ENCODE results near the gene LRRC26.

DNA sequence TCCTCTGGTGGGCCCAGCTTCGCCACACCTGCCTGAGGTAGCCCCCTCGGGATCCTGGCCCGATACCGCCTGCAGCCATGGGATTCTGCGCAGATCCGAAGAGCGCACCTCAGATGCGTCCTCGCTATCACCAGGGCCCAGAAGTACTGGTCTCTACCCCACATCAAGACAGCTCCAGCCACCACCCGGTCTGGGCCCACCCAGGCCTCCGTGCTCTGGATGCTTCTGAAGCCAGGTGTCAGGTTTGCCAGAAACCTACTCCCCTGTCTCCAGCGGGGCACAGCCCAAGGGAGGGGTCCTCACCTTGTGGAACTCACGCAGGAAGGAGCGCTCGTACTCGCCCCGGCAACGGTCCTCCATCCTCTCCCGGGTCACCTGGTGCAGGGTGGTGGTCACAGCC is 16.1 kb upstream of the LRRC26 start:
- TF ChIP-seq CTCF (IDR thresholded peaks at IDR 0.05; ENCODE audit: borderline replicate concordance, extremely low read depth, low read length, poor library complexity, severe bottlenecking) (no peak), EZH2 (IDR thresholded peaks at IDR 0.05; ENCODE audit: borderline replicate concordance, low read depth, low read length, severe bottlenecking) (no peak)
